Liver (tissue), 9 donors: ENCODE measurements around the gene EEFSEC. TPM values are rescaled to one million over a fixed set of nuclear protein-coding genes. Genes with fewer than 3 reads are reported as not detected.
A peak's percentile ranks its signal among the peaks of the same experiment; 100 is the strongest.

Experiments
- DNase-seq: peaks from one replicate; pipeline ENCODE4 v3.0.0-alpha.2; 2017; ENCODE audit warnings: low spot score
- H3K27ac ChIP-seq, 2 donors: one replicate each; pipeline ENCODE4 v1.7.0; 2013; ENCODE audit warnings: inconsistent platforms in 2 of 2, low read length in 2 of 2, control low read depth in 1 of 2, low read depth in 1 of 2, mild to moderate bottlenecking in 1 of 2
- H3K27me3 ChIP-seq, 4 donors: one replicate each; pipeline versions ENCODE4 v1.6.1 to v1.7.0; 2013; ENCODE audit warnings: low read length in 3 of 4, inconsistent platforms in 1 of 4, mild to moderate bottlenecking in 1 of 4, moderate library complexity in 1 of 4; ENCODE audit not compliant: control insufficient read depth in 4 of 4, insufficient read depth in 4 of 4
- H3K36me3 ChIP-seq, 4 donors: one replicate each; pipeline versions ENCODE4 v1.6.1 to v1.7.0; 2013; ENCODE audit warnings: low read length in 3 of 4, mild to moderate bottlenecking in 3 of 4, low read depth in 1 of 4, moderate library complexity in 1 of 4; ENCODE audit not compliant: control insufficient read depth in 4 of 4, insufficient read depth in 3 of 4
- H3K4me1 ChIP-seq, 4 donors: one replicate each; pipeline versions ENCODE4 v1.6.1 to v1.7.0; 2013; ENCODE audit warnings: low read length in 3 of 4, mild to moderate bottlenecking in 3 of 4, moderate library complexity in 1 of 4; ENCODE audit not compliant: control insufficient read depth in 4 of 4, insufficient read depth in 4 of 4
- H3K4me3 ChIP-seq, 3 donors: one replicate each; pipeline versions ENCODE4 v1.6.1 to v1.7.0; 2013; ENCODE audit warnings: low read length in 3 of 3, control low read depth in 1 of 3, low read depth in 1 of 3, mild to moderate bottlenecking in 1 of 3
- H3K9ac ChIP-seq, 2 donors: one replicate each; pipeline ENCODE4 v1.7.0; 2013; ENCODE audit warnings: low read length in 2 of 2, mild to moderate bottlenecking in 2 of 2, moderate library complexity in 2 of 2, control low read depth in 1 of 2, low read depth in 1 of 2
- H3K9me3 ChIP-seq, 4 donors: one replicate each; pipeline versions ENCODE4 v1.6.1 to v1.7.0; 2013; ENCODE audit warnings: low read length in 3 of 4; ENCODE audit not compliant: control insufficient read depth in 4 of 4
- CTCF ChIP-seq: fragments of 150-350 bp; IDR thresholded peaks from 2 replicates; pipeline ENCODE4 v1.5.1; 2017; ENCODE audit warnings: improper control_type of control experiment, low read depth, low read length; ENCODE audit not compliant: missing input control
- EGR1 ChIP-seq, 2 donors: IDR thresholded peaks; 2 replicates each; pipeline ENCODE4 v1.6.1; 2016 to 2018; ENCODE audit warnings: antibody characterized with exemption in 2 of 2, low read depth in 2 of 2
- FOXA1 ChIP-seq: IDR thresholded peaks from 2 replicates; pipeline ENCODE4 v1.6.1; 2016; ENCODE audit warnings: antibody characterized with exemption
- FOXA2 ChIP-seq: IDR thresholded peaks from 2 replicates; pipeline ENCODE4 v1.6.1; 2016; ENCODE audit warnings: antibody characterized with exemption
- GABPA ChIP-seq, 2 donors: IDR thresholded peaks in 1 of 2; conservative IDR thresholded peaks in 1 of 2; 2 replicates each; pipeline ENCODE4 v1.6.1; 2016; ENCODE audit warnings: antibody characterized with exemption in 2 of 2, mild to moderate bottlenecking in 1 of 2, moderate library complexity in 1 of 2
- JUND ChIP-seq, 2 donors: IDR thresholded peaks; 2 replicates each; pipeline ENCODE4 v1.6.1; 2016; ENCODE audit warnings: antibody characterized with exemption in 2 of 2
- MAX ChIP-seq: IDR thresholded peaks from 2 replicates; pipeline ENCODE4 v1.6.1; 2016; ENCODE audit warnings: antibody characterized with exemption
- NR2F2 ChIP-seq: IDR thresholded peaks from 2 replicates; pipeline ENCODE4 v1.6.1; 2016; ENCODE audit warnings: antibody characterized with exemption
- RAD21 ChIP-seq, 2 donors: IDR thresholded peaks; 2 replicates each; pipeline ENCODE4 v1.6.1; 2016; ENCODE audit warnings: antibody characterized with exemption in 2 of 2, mild to moderate bottlenecking in 2 of 2
- REST ChIP-seq: IDR thresholded peaks from 2 replicates; pipeline ENCODE4 v1.6.1; 2016; ENCODE audit warnings: antibody characterized with exemption, mild to moderate bottlenecking
- SP1 ChIP-seq: IDR thresholded peaks from 2 replicates; pipeline ENCODE4 v1.6.1; 2018; ENCODE audit warnings: antibody characterized with exemption, mild to moderate bottlenecking
- TAF1 ChIP-seq: conservative IDR thresholded peaks from 2 replicates; pipeline ENCODE4 v1.6.1; 2016; ENCODE audit warnings: antibody characterized with exemption, mild to moderate bottlenecking
- YY1 ChIP-seq: IDR thresholded peaks from 2 replicates; pipeline ENCODE4 v1.6.1; 2016; ENCODE audit warnings: antibody characterized with exemption, mild to moderate bottlenecking
- ZBTB33 ChIP-seq: IDR thresholded peaks from 2 replicates; pipeline ENCODE4 v1.6.1; 2016; ENCODE audit warnings: antibody characterized with exemption
- WGBS: extraction: QIAGEN DNeasy Blood & Tissue Kit; methylation state at CpG from one replicate; pipeline ENCODE4 v1.1.7; 2013; 5-methylcytosine and 5-hydroxymethylcytosine counted together
- polyA plus RNA-seq, 2 donors: library from polyadenylated mRNA; stranded (reverse) in 1 of 2; unstranded in 1 of 2; fragments of 200-250 nt in 1 of 2; fragments of >200 nt in 1 of 2; fragmentation: Nextera tagmentation in 1 of 2; extraction: Ambion mirVana in 1 of 2; gene quantifications; one replicate each; pipeline versions ENCODE4 v1.2.1 to v1.2.3, GENCODE V29; 2013 to 2015
- total RNA-seq, 2 donors: library from RNA; depleted of rRNA; stranded (reverse); fragments of >200 nt; gene quantifications; one replicate each; pipeline ENCODE4 v1.2.3, GENCODE V29; 2014
- donor health status: healthy.
- donor health status: healthy.
- donor health status: healthy.
- donor health status: healthy.
- donor health status: healthy.

Gene EEFSEC
- total and polyA plus RNA-seq, 4 donors, result 8.4 to 13.1 (median 10.7) TPM

- WGBS, result over 99% methylated on average over 2 of the region's 2 CpGs
- H3K27me3 ChIP-seq, result no peaks in the 10 kb centered on the region
- peak; percentile 19 for DNase-seq
Measured at GRCh38 chr3:128313935-128314334, 160.7 kb downstream of the EEFSEC start.

GRCh38 chr3:128315313-128315712, 162.0 kb downstream of the EEFSEC start:
- H3K27ac ChIP-seq, result no peak overlapping the region
- no peaks in the 10 kb centered on the region for H3K9me3 ChIP-seq
- no peaks in the 10 kb centered on the region for H3K27me3 ChIP-seq
- WGBS, result 99% methylated on average over 2 of the region's 2 CpGs
- H3K9ac ChIP-seq, result no peak overlapping the region
- peaks cover 0 to 8% (median 2%) of the 10 kb centered on the region in 4 donors for H3K4me1 ChIP-seq
- H3K4me3 ChIP-seq, result no peak overlapping the region
- H3K36me3 ChIP-seq, result no peaks in the 10 kb centered on the region
- TF ChIP-seq REST (no peak), FOXA1 (no peak)
- DNase-seq, result peak; percentile 4

More at GRCh38 chr3:128313935-128314334, 160.7 kb downstream of the EEFSEC start:
- Histone ChIP-seq H3K9ac (no peak overlapping the region), H3K4me1 (no peaks in the 10 kb centered on the region), H3K9me3 (no peaks in the 10 kb centered on the region), H3K27ac (no peak overlapping the region), H3K4me3 (no peak overlapping the region), H3K36me3 (no peaks in the 10 kb centered on the region)
- TF ChIP-seq MAX, result no peak
- no peak for TF ChIP-seq FOXA2
- no peak for TF ChIP-seq GABPA (IDR thresholded peaks at IDR 0.05 in 1 of 2, conservative IDR thresholded peaks at IDR 0.05 in 1 of 2)

- no peak overlapping the region for H3K27ac ChIP-seq
- TF ChIP-seq RAD21 (IDR thresholded peaks at IDR 0.05) (no peak), SP1 (no peak), EGR1 (IDR thresholded peaks at IDR 0.05; ENCODE audit: low read depth in 2 of 2) (no peak), CTCF (no peak), YY1 (no peak), REST (no peak), JUND (IDR thresholded peaks at IDR 0.05) (no peak), NR2F2 (no peak), FOXA1 (no peak), ZBTB33 (no peak), TAF1 (no peak)
- no peaks in the 10 kb centered on the region for H3K27me3 ChIP-seq
- no peak overlapping the region for H3K4me3 ChIP-seq
- H3K4me1 ChIP-seq, result peaks cover 0 to 8% (median 2%) of the 10 kb centered on the region in 4 donors
- H3K9ac ChIP-seq, result no peak overlapping the region
- no peaks in the 10 kb centered on the region for H3K36me3 ChIP-seq
- WGBS, result 90% methylated on average over 15 of the region's 15 CpGs
- peak; percentile 19 for DNase-seq
- no peaks in the 10 kb centered on the region for H3K9me3 ChIP-seq
Measured at GRCh38 chr3:128316481-128316891, 163.2 kb downstream of the EEFSEC start.
